GM23338 (cell line): ENCODE measurements around the gene SH2D6. TPM values are rescaled to one million over a fixed set of nuclear protein-coding genes. Genes with fewer than 3 reads are reported as not detected.

Experiments used
- ATAC-seq: fragments of 200-7000 bp; cut with Tn5 transposase; 3 replicates; pipeline ENCODE4 v1.9.1; 2020
- DNase-seq: peaks from one replicate; pipeline ENCODE4 v3.0.0-alpha.2; 2015; ENCODE audit warnings: low spot score
- H2AFZ ChIP-seq: fragments of 200-600 bp; sonication (generic); 2 replicates; pipeline ENCODE4 v1.8.0; 2016; ENCODE audit warnings: antibody characterized with exemption, mild to moderate bottlenecking, moderate library complexity
- H3F3A ChIP-seq: fragments of 200-600 bp; sonication (generic); replicated peaks from 2 replicates; pipeline ENCODE4 v1.8.0; 2017; ENCODE audit warnings: antibody characterized with exemption, mixed run types, low read depth
- H3K27ac ChIP-seq: fragments of 200-600 bp; sonication (generic); 2 replicates; pipeline ENCODE4 v1.6.1; 2016; ENCODE audit warnings: low read depth
- H3K27me3 ChIP-seq: fragments of 200-600 bp; sonication (generic); 2 replicates; pipeline ENCODE4 v1.8.0; 2016; ENCODE audit warnings: mild to moderate bottlenecking, mixed run types, moderate library complexity; ENCODE audit not compliant: insufficient read depth
- H3K36me3 ChIP-seq: fragments of 200-600 bp; sonication (generic); 2 replicates; pipeline ENCODE4 v1.8.0; 2016; ENCODE audit warnings: mild to moderate bottlenecking; ENCODE audit not compliant: insufficient read depth
- H3K4me1 ChIP-seq: fragments of 200-600 bp; sonication (generic); 2 replicates; pipeline ENCODE4 v1.8.0; 2016; ENCODE audit warnings: mild to moderate bottlenecking, moderate library complexity; ENCODE audit not compliant: insufficient read depth
- H3K4me2 ChIP-seq: fragments of 200-600 bp; sonication (generic); 2 replicates; pipeline ENCODE4 v1.7.1; 2017; ENCODE audit warnings: mixed run types
- H3K4me3 ChIP-seq: fragments of 200-600 bp; sonication (generic); 2 replicates; pipeline ENCODE4 v1.6.1; 2016; ENCODE audit warnings: mixed run types
- H3K79me2 ChIP-seq: fragments of 200-600 bp; sonication (generic); replicated peaks from 2 replicates; pipeline ENCODE4 v1.8.0; 2017; ENCODE audit warnings: mild to moderate bottlenecking; ENCODE audit not compliant: insufficient read depth
- H3K9me2 ChIP-seq: fragments of 200-600 bp; sonication (generic); 2 replicates; pipeline ENCODE4 v1.8.0; 2017; ENCODE audit not compliant: insufficient read depth
- H4K20me1 ChIP-seq: fragments of 200-600 bp; sonication (generic); replicated peaks from 2 replicates; pipeline ENCODE4 v1.8.0; 2017; ENCODE audit warnings: mild to moderate bottlenecking; ENCODE audit not compliant: insufficient read depth
- H3K27ac Mint-ChIP-seq: 2 replicates; pipeline ENCODE4 v1.8.0; 2020; ENCODE audit warnings: inconsistent platforms, mild to moderate bottlenecking, moderate library complexity, mixed read lengths
- H3K27me3 Mint-ChIP-seq: 3 replicates; pipeline ENCODE4 v1.8.0; 2022; ENCODE audit warnings: low read depth, mild to moderate bottlenecking, moderate library complexity, mixed read lengths, inconsistent platforms; ENCODE audit not compliant: insufficient read depth, poor library complexity
- H3K36me3 Mint-ChIP-seq: 3 replicates; pipeline ENCODE4 v1.8.0; 2021; ENCODE audit warnings: low read depth, mild to moderate bottlenecking, inconsistent platforms, moderate library complexity, mixed read lengths
- H3K4me1 Mint-ChIP-seq: 3 replicates; pipeline ENCODE4 v1.8.0; 2020; ENCODE audit warnings: mild to moderate bottlenecking, inconsistent platforms, mixed read lengths
- H3K4me3 Mint-ChIP-seq: 3 replicates; pipeline ENCODE4 v1.8.0; 2021; ENCODE audit warnings: moderate library complexity, mild to moderate bottlenecking, inconsistent platforms, mixed read lengths
- H3K9me3 Mint-ChIP-seq: 3 replicates; pipeline ENCODE4 v1.8.0; 2020; ENCODE audit warnings: moderate library complexity, mild to moderate bottlenecking, inconsistent platforms, mixed read lengths
- CREB1 ChIP-seq: fragments of 250-450 bp; sonication (Bioruptor Pico); IDR thresholded peaks from 2 replicates; pipeline ENCODE4 v1.5.0; 2020; ENCODE audit warnings: low read depth, mild to moderate bottlenecking, moderate library complexity
- CTCF ChIP-seq, 2 experiments: fragments of 200-600 bp in 1 of 2; sonication (generic) in 1 of 2; conservative IDR thresholded peaks; 2 replicates each; pipeline versions ENCODE4 v1.5.1 to v1.6.1; 2016 to 2017; ENCODE audit warnings: antibody characterized with exemption in 2 of 2, low read depth in 2 of 2, mild to moderate bottlenecking in 2 of 2, moderate library complexity in 1 of 2
- ETS1 ChIP-seq: IDR thresholded peaks from 2 replicates; pipeline ENCODE4 v1.6.1; 2016; ENCODE audit warnings: antibody characterized with exemption
- EZH2 ChIP-seq: fragments of 200-600 bp; sonication (generic); IDR thresholded peaks from one replicate; pipeline ENCODE4 v1.8.0; 2017; ENCODE audit warnings: antibody characterized with exemption, mild to moderate bottlenecking, low read depth; ENCODE audit not compliant: unreplicated experiment
- JUNB ChIP-seq: IDR thresholded peaks from one replicate; pipeline ENCODE4 v1.6.1; 2016; ENCODE audit warnings: antibody characterized with exemption; ENCODE audit not compliant: unreplicated experiment
- POLR2AphosphoS5 ChIP-seq: IDR thresholded peaks from 2 replicates; pipeline ENCODE4 v1.6.1; 2016; ENCODE audit warnings: antibody characterized with exemption, low read depth
- REST ChIP-seq: IDR thresholded peaks from one replicate; pipeline ENCODE4 v1.6.1; 2018; ENCODE audit warnings: antibody characterized with exemption; ENCODE audit not compliant: unreplicated experiment
- STAT1 ChIP-seq: IDR thresholded peaks from one replicate; pipeline ENCODE4 v1.6.1; 2016; ENCODE audit warnings: antibody characterized with exemption; ENCODE audit not compliant: unreplicated experiment
- ZNF114 ChIP-seq: fragments of 250-450 bp; sonication (Bioruptor Pico); IDR thresholded peaks from 2 replicates; pipeline ENCODE4 v1.5.0; 2020; ENCODE audit warnings: mild to moderate bottlenecking, moderate library complexity
- ZNF331 ChIP-seq: fragments of 250-450 bp; sonication (Bioruptor Pico); IDR thresholded peaks from 2 replicates; pipeline ENCODE4 v1.5.0; 2020; ENCODE audit warnings: low read depth, mild to moderate bottlenecking, moderate library complexity
- polyA plus RNA-seq: library from polyadenylated mRNA; unstranded; fragments of >200 nt; fragmentation: Nextera tagmentation; extraction: Ambion mirVana; gene quantifications from 2 replicates; pipeline ENCODE4 v1.2.1, GENCODE V29; 2016
- total RNA-seq: library from RNA; depleted of rRNA; stranded (reverse); fragments of >200 nt; shearing (Covaris generic); gene quantifications from 2 replicates; pipeline ENCODE4 v1.2.3, GENCODE V29; 2014

SH2D6 gene
- total and polyA plus RNA-seq, 2 experiments from 2014 or later, result 0.37 TPM; not detected in 1

GRCh38 chr2:85398426-85399182, 19.9 kb upstream of the SH2D6 start (continued):
- TF ChIP-seq REST, result no peak
- TF ChIP-seq ETS1, result no peak
- no peak for TF ChIP-seq ZNF331 (CRISPR knock-in tag)
- TF ChIP-seq CREB1, result no peak
- TF ChIP-seq STAT1, result no peak
- no peak for TF ChIP-seq JUNB
- TF ChIP-seq POLR2AphosphoS5, result no peak

GRCh38 chr2:85399183-85399455, 19.4 kb upstream of the SH2D6 start:
- no peak overlapping the region for H3K4me3 ChIP-seq
- TF ChIP-seq EZH2 (no peak), JUNB (no peak), POLR2AphosphoS5 (no peak), CTCF (conservative IDR thresholded peaks at IDR 0.05; ENCODE audit: low read depth in 2 of 2) (no peak), ZNF114 (CRISPR knock-in tag) (no peak), CREB1 (no peak), STAT1 (no peak), REST (no peak)
- H3K79me2 ChIP-seq, result peaks cover 7% of the 10 kb centered on the region
- H3K9me3 Mint-ChIP-seq, result peaks cover 12% of the 10 kb centered on the region
- no peaks in the 10 kb centered on the region for H4K20me1 ChIP-seq
- no peaks in the 10 kb centered on the region for H3K4me1 ChIP-seq
- H3K36me3 Mint-ChIP-seq, result peaks cover 15% of the 10 kb centered on the region
- no peak overlapping the region for H3K4me3 Mint-ChIP-seq
- no peaks in the 10 kb centered on the region for H3K9me2 ChIP-seq
- H3K27me3 Mint-ChIP-seq, result peaks cover 5% of the 10 kb centered on the region
- no peak for ATAC-seq
- H3K27ac ChIP-seq, result no peak overlapping the region
- H3K27me3 ChIP-seq, result no peaks in the 10 kb centered on the region
- H3K4me2 ChIP-seq, result no peak overlapping the region
- 0 out of 2 replicates have a peak, but pooled peaks cover 3% of the 10 kb centered on the region for H3F3A ChIP-seq
- H3K36me3 ChIP-seq, result peaks cover 4% of the 10 kb centered on the region
- no peak overlapping the region for H3K27ac Mint-ChIP-seq
- no peak overlapping the region for H2AFZ ChIP-seq
- peaks cover 12% of the 10 kb centered on the region for H3K4me1 Mint-ChIP-seq
- DNase-seq, result no peak
